Measurements from ENCODE around the gene DCAF8L2.

- TF ChIP-seq POLR2A (IDR thresholded peaks at IDR 0.05; ENCODE audit: low read depth, low read length), result no peak
- TF ChIP-seq TAF1 (IDR thresholded peaks at IDR 0.05; ENCODE audit: borderline replicate concordance, low read depth, low read length), result no peak
- no peak for TF ChIP-seq POLR2AphosphoS5 (IDR thresholded peaks at IDR 0.05; ENCODE audit: low read depth, low read length)
Measured at GRCh38 chrX:27555514-27555913, 34.6 kb upstream of the DCAF8L2 start.

Data from GM12892 (cell line).